Heart right ventricle (tissue), 16 donors: Measurements from ENCODE around the gene ITGB6. TPM values are rescaled to one million over a fixed set of nuclear protein-coding genes. Genes with fewer than 3 reads are reported as not detected.

Experiments
- ATAC-seq, 8 donors: fragments of 200-7000 bp; cut with Tn5 transposase; one replicate each; pipeline ENCODE4 v1.9.1; 2020; ENCODE audit warnings: mild to moderate bottlenecking in 8 of 8, moderate library complexity in 8 of 8, moderate number of reproducible peaks in 1 of 8
- DNase-seq, 2 donors: peaks; one replicate each; pipeline ENCODE4 v3.0.0-alpha.2; 2020
- H3K27ac ChIP-seq, 10 donors: fragments of 200-600 bp; sonication (generic) in 2 of 10; one replicate each; pipeline versions ENCODE4 v1.5.0 to v1.8.0; 2020 to 2022; ENCODE audit warnings: mild to moderate bottlenecking in 3 of 10
- H3K27me3 ChIP-seq, 7 donors: fragments of 200-600 bp; one replicate each; pipeline ENCODE4 v1.8.0; 2021 to 2022; ENCODE audit warnings: mild to moderate bottlenecking in 2 of 7
- H3K36me3 ChIP-seq, 9 donors: fragments of 200-600 bp; sonication (generic) in 1 of 9; one replicate each; pipeline versions ENCODE4 v1.5.0 to v1.8.0; 2020 to 2022; ENCODE audit warnings: mild to moderate bottlenecking in 2 of 9
- H3K4me1 ChIP-seq, 9 donors: fragments of 200-600 bp; sonication (generic) in 1 of 9; one replicate each; pipeline versions ENCODE4 v1.5.0 to v1.8.0; 2020 to 2022; ENCODE audit warnings: mild to moderate bottlenecking in 4 of 9
- H3K4me3 ChIP-seq, 10 donors: fragments of 200-600 bp; sonication (generic) in 2 of 10; one replicate each; pipeline versions ENCODE4 v1.5.0 to v1.8.0; 2020 to 2022; ENCODE audit warnings: mild to moderate bottlenecking in 7 of 10, moderate library complexity in 2 of 10
- H3K9me3 ChIP-seq, 11 donors: fragments of 200-600 bp in 10 of 11; sonication (generic) in 2 of 11; one replicate each; pipeline versions ENCODE4 v1.5.0 to v1.8.0; 2013 to 2022; ENCODE audit warnings: mild to moderate bottlenecking in 2 of 11, control low read depth in 1 of 11, moderate library complexity in 1 of 11
- CTCF ChIP-seq, 9 donors: fragments of 200-600 bp; sonication (generic) in 2 of 9; IDR thresholded peaks; one replicate each; pipeline versions ENCODE4 v1.5.0 to v1.8.0; 2021 to 2022; ENCODE audit warnings: antibody characterized with exemption in 9 of 9, mild to moderate bottlenecking in 5 of 9, moderate library complexity in 1 of 9
- WGBS, 2 donors: extraction: QIAGEN DNeasy Blood & Tissue Kit; methylation state at CpG; one replicate each; pipeline ENCODE4 v1.1.7; 2013; ENCODE audit warnings: inconsistent platforms in 1 of 2; 5-methylcytosine and 5-hydroxymethylcytosine counted together
- intact Hi-C, 10 donors: fragments of 100-400 bp; cut with DNase I; formaldehyde crosslinking; loops; one replicate each; pipeline versions ENCODE4 v1.11.1 to v1.14.2; 2022
- polyA plus RNA-seq, 2 donors: library from polyadenylated mRNA; stranded (reverse); fragments of 200-250 nt; gene quantifications; one replicate each; pipeline ENCODE4 v1.2.3, GENCODE V29; 2013
- total RNA-seq, 10 donors: library from RNA; stranded (reverse); fragmentation: NEBNext Ultra II Directional in 3 of 10; extraction: Animal tissue kit (Norgen Biotek cat#: 25700) in 3 of 10; gene quantifications; one replicate each; pipeline versions ENCODE4 v1.2.1 to v1.2.4, GENCODE V29; 2021 to 2023
- donor health status: Arrhythmogenic right ventricular cardiomyopathy.
- donor health status: ischemic (EF 13 %, LVEDD 7.1; RV severe dilation, severe dysfunction).
- donor health status: healthy with polysubstance abuse.
- donor health status: DM: no; HTN: yes; CAD: no.
- donor health status: DM: no; HTN: no; CAD: no.
- donor health status: ischemic (EF 25% LVEDD 6.9; RV normal size, moderate dysfunction).
- donor health status: ischemic (EF 25% LVEDD 5.7; RV mildly dilated, moderate dysfunction).
- donor health status: healthy.
- donor health status: DM: yes; HTN: yes; CAD: no.
- donor health status: Ischemic cardiomyopathy.
- donor health status: ischemic (EF 35%, LVEDD 5.7; RV mildly dilated, moderate dysfunction).
- donor health status: nonischemic (EF 11% LVEDD 7.7; RV severe dilation, severe dysfunction).
- donor health status: DM: yes; HTN: yes; CAD: no.
- donor health status: PGD.
- donor health status: ischemic (EF 29% LVEDD 5.4; RV normal size, mild dysfunction).
- donor health status: nonischemic (EF 23%, LVEDD 6.1; RV moderate dilation, normal function).

The ITGB6 gene
- total and polyA plus RNA-seq, 12 donors: 0.09 to 3.5 (median 1.2) TPM

- no peak for TF ChIP-seq CTCF (IDR thresholded peaks at IDR 0.05)
- ATAC-seq: no peak
- no peak for DNase-seq
- no peaks in the 10 kb centered on the region for H3K27me3 ChIP-seq
- H3K27ac ChIP-seq: no peak overlapping the region
- no peaks in the 10 kb centered on the region for H3K36me3 ChIP-seq
- no peaks in the 10 kb centered on the region for H3K9me3 ChIP-seq
- intact Hi-C loops: no loop called here
- H3K4me1 ChIP-seq: peaks cover under 1 to 50% (median 16%) of the 10 kb centered on the region in 9 donors
- H3K4me3 ChIP-seq: no peak overlapping the region
- WGBS, 2 donors: 85 to 95% methylated on average over 5 of the region's 5 CpGs
Measured at GRCh38 chr2:160226367-160226766, 26.3 kb upstream of the ITGB6 start.

GRCh38 chr2:160225722-160226121 is 25.6 kb upstream of the ITGB6 start:
- TF ChIP-seq CTCF (IDR thresholded peaks at IDR 0.05): no peak
- H3K4me3 ChIP-seq: no peak overlapping the region
- H3K27me3 ChIP-seq: no peaks in the 10 kb centered on the region
- no peaks in the 10 kb centered on the region for H3K9me3 ChIP-seq
- ATAC-seq: no peak
- WGBS, 2 donors: 64 to 81% methylated on average over 4 of the region's 4 CpGs
- DNase-seq: no peak
- H3K4me1 ChIP-seq: peaks cover 3 to 54% (median 19%) of the 10 kb centered on the region in 9 donors
- intact Hi-C loops: no loop called here
- no peak overlapping the region for H3K27ac ChIP-seq
- no peaks in the 10 kb centered on the region for H3K36me3 ChIP-seq

GRCh38 chr2:160224507-160224906 is 24.4 kb upstream of the ITGB6 start:
- TF ChIP-seq CTCF (IDR thresholded peaks at IDR 0.05): no peak
- Histone ChIP-seq H3K27ac (peak overlapping the region in 1 of 10 donors; percentile 38), H3K27me3 (no peaks in the 10 kb centered on the region), H3K4me3 (no peak overlapping the region), H3K4me1 (peaks cover 3 to 53% (median 19%) of the 10 kb centered on the region in 9 donors), H3K36me3 (no peaks in the 10 kb centered on the region), H3K9me3 (no peaks in the 10 kb centered on the region)
- DNase-seq (no peak), ATAC-seq (no peak)
- intact Hi-C loops: no loop called here
- 84 to 87% methylated on average over 3 of the region's 3 CpGs for WGBS, 2 donors

- no peak for TF ChIP-seq CTCF (IDR thresholded peaks at IDR 0.05)
- H3K9me3 ChIP-seq: no peaks in the 10 kb centered on the region
- intact Hi-C loops: no loop called here
- DNase-seq (no peak), ATAC-seq (no peak)
- WGBS, 2 donors: 77 to 82% methylated on average over 3 of the region's 3 CpGs
- peaks cover 3 to 49% (median 19%) of the 10 kb centered on the region in 9 donors for H3K4me1 ChIP-seq
- no peak overlapping the region for H3K4me3 ChIP-seq
- H3K27ac ChIP-seq: peak overlapping the region in 1 of 10 donors; percentile 38
- no peaks in the 10 kb centered on the region for H3K36me3 ChIP-seq
- no peaks in the 10 kb centered on the region for H3K27me3 ChIP-seq
Measured at GRCh38 chr2:160224060-160224459, 24.0 kb upstream of the ITGB6 start.
